K562 (cell line): Measurements from ENCODE around the gene GLIPR1L1. TPM values are rescaled to one million over a fixed set of nuclear protein-coding genes. Genes with fewer than 3 reads are reported as not detected.
A peak's percentile ranks its signal among the peaks of the same experiment; 100 is the strongest.

Source experiments
- ARID2 ChIP-seq: fragments of 450-650 bp; IDR thresholded peaks from 2 replicates; pipeline ENCODE4 v1.6.1; 2017; ENCODE audit warnings: antibody characterized with exemption, mild to moderate bottlenecking
- CEBPB ChIP-seq: fragments of 450-650 bp; IDR thresholded peaks from 2 replicates; pipeline ENCODE4 v1.6.1; 2016; ENCODE audit warnings: missing genetic modification characterization, missing compliant biosample characterization
- DIDO1 ChIP-seq: fragments of 450-650 bp; IDR thresholded peaks from 2 replicates; pipeline ENCODE4 v1.6.1; 2016; ENCODE audit warnings: low read depth, missing biosample characterization, missing genetic modification characterization
- HDAC8 ChIP-seq: fragments of 450-650 bp; IDR thresholded peaks from 2 replicates; pipeline ENCODE4 v1.6.1; 2016; ENCODE audit warnings: mild to moderate bottlenecking, missing genetic modification characterization, moderate library complexity, missing compliant biosample characterization
- KAT8 ChIP-seq: fragments of 450-650 bp; IDR thresholded peaks from 2 replicates; pipeline ENCODE4 v1.6.1; 2016; ENCODE audit warnings: low read depth, mild to moderate bottlenecking
- KLF16 ChIP-seq: IDR thresholded peaks from 2 replicates; pipeline ENCODE4 v1.6.1; 2016; ENCODE audit warnings: antibody characterized with exemption
- MEIS2 ChIP-seq: fragments of 450-650 bp; IDR thresholded peaks from 2 replicates; pipeline ENCODE4 v1.6.1; 2014; ENCODE audit warnings: mild to moderate bottlenecking; ENCODE audit not compliant: partially characterized antibody
- NBN ChIP-seq: fragments of 450-650 bp; IDR thresholded peaks from 2 replicates; pipeline ENCODE4 v1.6.1; 2016; ENCODE audit warnings: low read depth, mild to moderate bottlenecking
- PHF21A ChIP-seq: fragments of 450-650 bp; IDR thresholded peaks from 2 replicates; pipeline ENCODE4 v1.6.1; 2017; ENCODE audit warnings: low read depth, borderline replicate concordance
- RFX5 ChIP-seq: IDR thresholded peaks from 2 replicates; pipeline ENCODE4 v1.6.1; 2011; ENCODE audit warnings: low read depth, mild to moderate bottlenecking, improper control_type of control experiment, low read length
- SMC3 ChIP-seq: conservative IDR thresholded peaks from 2 replicates; pipeline ENCODE4 v1.6.1; 2011; ENCODE audit warnings: low read depth, low read length, improper control_type of control experiment; ENCODE audit not compliant: insufficient read depth
- ZNF197 ChIP-seq: fragments of 200-800 bp; sonication (Bioruptor generic); IDR thresholded peaks from 2 replicates; pipeline ENCODE4 v1.6.1; 2016; ENCODE audit warnings: low read depth, missing genetic modification characterization, missing compliant biosample characterization
- ZNF274 ChIP-seq: IDR thresholded peaks from 2 replicates; pipeline ENCODE4 v1.6.1; 2011; ENCODE audit warnings: low read depth, mild to moderate bottlenecking, low read length, moderate library complexity, borderline replicate concordance
- polyA plus RNA-seq, 8 experiments: library from polyadenylated mRNA; depleted of rRNA in 4 of 8; stranded (reverse) in 5 of 8; unstranded in 3 of 8; fragments of >200 nt; fragmentation: Nextera tagmentation in 2 of 8; fragmentation: Illumina TruSeq in 1 of 8; extraction: Ambion mirVana in 2 of 8; extraction: Trizol in 1 of 8; gene quantifications; 2 replicates each; pipeline versions ENCODE4 v1.2.1 to v1.2.3, GENCODE V29; 2011 to 2014; ENCODE audit warnings: inconsistent platforms in 1 of 8, missing spikeins in 1 of 8
- total RNA-seq, 7 experiments: library from RNA; depleted of rRNA in 6 of 7; stranded (reverse); fragments of >200 nt in 6 of 7; fragmentation: Illumina TruSeq in 2 of 7; extraction: Trizol in 2 of 7; gene quantifications; 2 replicates each; pipeline versions ENCODE4 v1.2.1 to v1.2.3, GENCODE V29; 2011 to 2021; ENCODE audit warnings: low replicate concordance in 1 of 7
- TF ChIP-seq, protein P1 (sequence below): fragments of 450-650 bp; IDR thresholded peaks from 2 replicates; pipeline ENCODE4 v1.6.1; 2016; ENCODE audit warnings: low read depth
- TF ChIP-seq, protein P2 (sequence below), 2 experiments: fragments of 150-350 bp in 1 of 2; IDR thresholded peaks; 2 replicates each; pipeline ENCODE4 v1.6.1; 2012 to 2016; ENCODE audit warnings: low read depth in 2 of 2, low read length in 2 of 2, mild to moderate bottlenecking in 1 of 2, moderate library complexity in 1 of 2

GLIPR1L1 gene
- total and polyA plus RNA-seq, 9 of the 15 experiments (the other 6 are each of a cell fraction or from before 2014, with no cell fraction given): not detected

GRCh38 chr12:75329918-75330826 is 4.3 kb upstream of the GLIPR1L1 start, which contains the start of gene CAPS2 (continued):
- TF ChIP-seq, protein P1, sequence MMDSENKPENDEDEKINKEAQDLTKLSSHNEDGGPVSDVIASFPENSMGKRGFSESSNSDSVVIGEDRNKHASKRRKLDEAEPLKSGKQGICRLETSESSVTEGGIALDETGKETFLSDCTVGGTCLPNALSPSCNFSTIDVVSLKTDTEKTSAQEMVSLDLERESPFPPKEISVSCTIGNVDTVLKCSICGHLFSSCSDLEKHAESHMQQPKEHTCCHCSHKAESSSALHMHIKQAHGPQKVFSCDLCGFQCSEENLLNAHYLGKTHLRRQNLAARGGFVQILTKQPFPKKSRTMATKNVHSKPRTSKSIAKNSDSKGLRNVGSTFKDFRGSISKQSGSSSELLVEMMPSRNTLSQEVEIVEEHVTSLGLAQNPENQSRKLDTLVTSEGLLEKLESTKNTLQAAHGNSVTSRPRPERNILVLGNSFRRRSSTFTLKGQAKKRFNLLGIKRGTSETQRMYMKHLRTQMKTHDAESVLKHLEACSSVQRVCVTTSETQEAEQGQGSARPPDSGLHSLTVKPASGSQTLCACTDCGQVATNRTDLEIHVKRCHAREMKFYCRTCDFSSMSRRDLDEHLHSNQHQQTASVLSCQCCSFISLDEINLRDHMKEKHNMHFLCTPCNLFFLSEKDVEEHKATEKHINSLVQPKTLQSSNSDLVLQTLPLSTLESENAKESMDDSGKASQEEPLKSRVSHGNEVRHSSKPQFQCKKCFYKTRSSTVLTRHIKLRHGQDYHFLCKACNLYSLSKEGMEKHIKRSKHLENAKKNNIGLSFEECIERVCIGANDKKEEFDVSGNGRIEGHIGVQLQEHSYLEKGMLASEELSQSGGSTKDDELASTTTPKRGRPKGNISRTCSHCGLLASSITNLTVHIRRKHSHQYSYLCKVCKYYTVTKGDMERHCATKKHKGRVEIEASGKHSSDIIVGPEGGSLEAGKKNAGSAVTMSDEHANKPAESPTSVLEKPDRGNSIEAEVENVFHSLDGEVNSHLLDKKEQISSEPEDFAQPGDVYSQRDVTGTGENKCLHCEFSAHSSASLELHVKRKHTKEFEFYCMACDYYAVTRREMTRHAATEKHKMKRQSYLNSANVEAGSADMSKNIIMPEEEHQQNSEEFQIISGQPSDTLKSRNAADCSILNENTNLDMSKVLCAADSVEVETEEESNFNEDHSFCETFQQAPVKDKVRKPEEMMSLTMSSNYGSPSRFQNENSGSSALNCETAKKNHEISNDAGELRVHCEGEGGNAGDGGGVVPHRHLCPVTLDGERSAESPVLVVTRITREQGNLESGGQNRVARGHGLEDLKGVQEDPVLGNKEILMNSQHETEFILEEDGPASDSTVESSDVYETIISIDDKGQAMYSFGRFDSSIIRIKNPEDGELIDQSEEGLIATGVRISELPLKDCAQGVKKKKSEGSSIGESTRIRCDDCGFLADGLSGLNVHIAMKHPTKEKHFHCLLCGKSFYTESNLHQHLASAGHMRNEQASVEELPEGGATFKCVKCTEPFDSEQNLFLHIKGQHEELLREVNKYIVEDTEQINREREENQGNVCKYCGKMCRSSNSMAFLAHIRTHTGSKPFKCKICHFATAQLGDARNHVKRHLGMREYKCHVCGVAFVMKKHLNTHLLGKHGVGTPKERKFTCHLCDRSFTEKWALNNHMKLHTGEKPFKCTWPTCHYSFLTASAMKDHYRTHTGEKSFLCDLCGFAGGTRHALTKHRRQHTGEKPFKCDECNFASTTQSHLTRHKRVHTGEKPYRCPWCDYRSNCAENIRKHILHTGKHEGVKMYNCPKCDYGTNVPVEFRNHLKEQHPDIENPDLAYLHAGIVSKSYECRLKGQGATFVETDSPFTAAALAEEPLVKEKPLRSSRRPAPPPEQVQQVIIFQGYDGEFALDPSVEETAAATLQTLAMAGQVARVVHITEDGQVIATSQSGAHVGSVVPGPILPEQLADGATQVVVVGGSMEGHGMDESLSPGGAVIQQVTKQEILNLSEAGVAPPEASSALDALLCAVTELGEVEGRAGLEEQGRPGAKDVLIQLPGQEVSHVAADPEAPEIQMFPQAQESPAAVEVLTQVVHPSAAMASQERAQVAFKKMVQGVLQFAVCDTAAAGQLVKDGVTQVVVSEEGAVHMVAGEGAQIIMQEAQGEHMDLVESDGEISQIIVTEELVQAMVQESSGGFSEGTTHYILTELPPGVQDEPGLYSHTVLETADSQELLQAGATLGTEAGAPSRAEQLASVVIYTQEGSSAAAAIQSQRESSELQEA: no peak
- TF ChIP-seq RFX5: peak; percentile 53
- TF ChIP-seq, protein P2, sequence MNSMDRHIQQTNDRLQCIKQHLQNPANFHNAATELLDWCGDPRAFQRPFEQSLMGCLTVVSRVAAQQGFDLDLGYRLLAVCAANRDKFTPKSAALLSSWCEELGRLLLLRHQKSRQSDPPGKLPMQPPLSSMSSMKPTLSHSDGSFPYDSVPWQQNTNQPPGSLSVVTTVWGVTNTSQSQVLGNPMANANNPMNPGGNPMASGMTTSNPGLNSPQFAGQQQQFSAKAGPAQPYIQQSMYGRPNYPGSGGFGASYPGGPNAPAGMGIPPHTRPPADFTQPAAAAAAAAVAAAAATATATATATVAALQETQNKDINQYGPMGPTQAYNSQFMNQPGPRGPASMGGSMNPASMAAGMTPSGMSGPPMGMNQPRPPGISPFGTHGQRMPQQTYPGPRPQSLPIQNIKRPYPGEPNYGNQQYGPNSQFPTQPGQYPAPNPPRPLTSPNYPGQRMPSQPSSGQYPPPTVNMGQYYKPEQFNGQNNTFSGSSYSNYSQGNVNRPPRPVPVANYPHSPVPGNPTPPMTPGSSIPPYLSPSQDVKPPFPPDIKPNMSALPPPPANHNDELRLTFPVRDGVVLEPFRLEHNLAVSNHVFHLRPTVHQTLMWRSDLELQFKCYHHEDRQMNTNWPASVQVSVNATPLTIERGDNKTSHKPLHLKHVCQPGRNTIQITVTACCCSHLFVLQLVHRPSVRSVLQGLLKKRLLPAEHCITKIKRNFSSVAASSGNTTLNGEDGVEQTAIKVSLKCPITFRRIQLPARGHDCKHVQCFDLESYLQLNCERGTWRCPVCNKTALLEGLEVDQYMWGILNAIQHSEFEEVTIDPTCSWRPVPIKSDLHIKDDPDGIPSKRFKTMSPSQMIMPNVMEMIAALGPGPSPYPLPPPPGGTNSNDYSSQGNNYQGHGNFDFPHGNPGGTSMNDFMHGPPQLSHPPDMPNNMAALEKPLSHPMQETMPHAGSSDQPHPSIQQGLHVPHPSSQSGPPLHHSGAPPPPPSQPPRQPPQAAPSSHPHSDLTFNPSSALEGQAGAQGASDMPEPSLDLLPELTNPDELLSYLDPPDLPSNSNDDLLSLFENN (IDR thresholded peaks at IDR 0.05; ENCODE audit: low read depth in 2 of 2, low read length in 2 of 2): no peak
- 0 out of 2 replicates have a peak, but pooled peaks have one; percentile 28 for TF ChIP-seq ZNF197 (CRISPR knock-in tag)
- no peak for TF ChIP-seq KAT8
- TF ChIP-seq NBN: no peak
- TF ChIP-seq ZNF274: no peak
- peak; percentile 97 for TF ChIP-seq CEBPB (tag)
- no peak for TF ChIP-seq PHF21A
- no peak for TF ChIP-seq ARID2
- no peak for TF ChIP-seq MEIS2
- TF ChIP-seq SMC3: no peak
- no peak for TF ChIP-seq HDAC8 (tag)
- TF ChIP-seq DIDO1 (tag): no peak
- TF ChIP-seq KLF16: no peak
